Endothelial cell of umbilical vein (primary cell): Measurements from ENCODE around the gene NAALADL1. TPM values are rescaled to one million over a fixed set of nuclear protein-coding genes. Genes with fewer than 3 reads are reported as not detected.

Experiments
- BruUV-seq: library from RNA; stranded (reverse); fragments of 400-500 nt; replicated peaks from 2 replicates; lab custom pipeline; 2021; lab: Mats Ljungman, UMichigan
- CTCF ChIA-PET: fragments of 300-600, 350-600 bp; sonication (Branson Sonifier 250); formaldehyde crosslinking; loops from one replicate; lab custom pipeline; 2021; ENCODE audit warnings: antibody characterized with exemption, inconsistent platforms; lab: Charles Lee
- POLR2A ChIA-PET: fragments of 300-600, 350-600 bp; sonication (Branson Sonifier 250); formaldehyde crosslinking; loops from one replicate; lab custom pipeline; 2021; ENCODE audit warnings: antibody characterized with exemption, inconsistent platforms; lab: Charles Lee
- DNase-seq: peaks from one replicate; pipeline ENCODE4 v3.0.0-alpha.2; 2011; ENCODE audit warnings: low read depth, low spot score
- FAIRE-seq: peaks from 2 replicates; lab custom pipeline; 2011; peaks lifted over from hg19 to GRCh38; lab: Jason Lieb, UNC
- H2AFZ ChIP-seq: 2 replicates; pipeline ENCODE4 v1.6.0; 2012; ENCODE audit warnings: low read depth, low read length, control low read depth, inconsistent platforms
- H3K27ac ChIP-seq: 2 replicates; pipeline ENCODE4 v1.5.1; 2011; ENCODE audit warnings: low read depth, mild to moderate bottlenecking, control low read depth, low read length, moderate library complexity; ENCODE audit not compliant: insufficient read depth
- H3K27me3 ChIP-seq, 2 experiments: 2 replicates each; pipeline versions ENCODE4 v1.6.0 to v1.6.1; 2011; ENCODE audit warnings: low read length in 2 of 2, mixed read lengths in 1 of 2; ENCODE audit not compliant: control insufficient read depth in 2 of 2, insufficient read depth in 2 of 2
- H3K36me3 ChIP-seq, 2 experiments: 2 replicates in 1 of 2; 3 replicates in 1 of 2; pipeline ENCODE4 v1.5.1; 2011; ENCODE audit warnings: low read length in 2 of 2, mild to moderate bottlenecking in 1 of 2, moderate library complexity in 1 of 2; ENCODE audit not compliant: control insufficient read depth in 2 of 2, insufficient read depth in 2 of 2; ENCODE audit errors: extremely low read depth in 1 of 2
- H3K4me1 ChIP-seq: 3 replicates; pipeline ENCODE4 v1.5.1; 2011; ENCODE audit warnings: mild to moderate bottlenecking, low read length; ENCODE audit not compliant: control insufficient read depth, insufficient read depth; ENCODE audit errors: extremely low read depth
- H3K4me2 ChIP-seq: 2 replicates; pipeline ENCODE4 v1.6.1; 2011; ENCODE audit warnings: low read length, control low read depth, mixed read lengths; ENCODE audit not compliant: insufficient read depth
- H3K4me3 ChIP-seq, 3 experiments: fragments of 200-600 bp in 1 of 3; sonication (generic), shearing (Covaris generic) in 1 of 3; replicated peaks in 1 of 3; 2 replicates each; pipeline ENCODE4 v1.5.1; 2011 to 2016; ENCODE audit warnings: control low read depth in 3 of 3, low read length in 3 of 3, mild to moderate bottlenecking in 2 of 3, inconsistent platforms in 1 of 3, low read depth in 1 of 3, moderate library complexity in 1 of 3; ENCODE audit not compliant: insufficient read depth in 1 of 3
- H3K79me2 ChIP-seq: 2 replicates; pipeline ENCODE4 v1.6.0; 2012; ENCODE audit warnings: low read length, inconsistent platforms; ENCODE audit not compliant: control insufficient read depth, insufficient read depth
- H3K9ac ChIP-seq: replicated peaks from 2 replicates; pipeline ENCODE3; 2011; ENCODE audit warnings: low read length, control low read depth; ENCODE audit not compliant: insufficient read depth; ENCODE audit errors: extremely low read depth
- H3K9me1 ChIP-seq: replicated peaks from 3 replicates; pipeline ENCODE4 v1.6.0; 2011; ENCODE audit warnings: mild to moderate bottlenecking, low read length; ENCODE audit not compliant: control insufficient read depth, insufficient read depth; ENCODE audit errors: extremely low read depth
- H3K9me3 ChIP-seq: replicated peaks from 2 replicates; pipeline ENCODE4 v1.5.1; 2012; ENCODE audit warnings: low read length, inconsistent platforms; ENCODE audit not compliant: control insufficient read depth, insufficient read depth
- H4K20me1 ChIP-seq: replicated peaks from 2 replicates; pipeline ENCODE3; 2011; ENCODE audit warnings: mild to moderate bottlenecking, low read length; ENCODE audit not compliant: control insufficient read depth, insufficient read depth; ENCODE audit errors: extremely low read depth
- CTCF ChIP-seq, 2 donors: IDR thresholded peaks; 1 replicate in 1 of 2; 2 replicates in 1 of 2; pipeline ENCODE4 v1.5.1; 2011; ENCODE audit warnings: low read length in 2 of 2, mild to moderate bottlenecking in 2 of 2, moderate library complexity in 2 of 2, control low read depth in 1 of 2, inconsistent platforms in 1 of 2, low read depth in 1 of 2; ENCODE audit not compliant: insufficient read depth in 1 of 2; ENCODE audit errors: extremely low read depth in 1 of 2
- EZH2 ChIP-seq: IDR thresholded peaks from 2 replicates; pipeline ENCODE4 v1.6.1; 2012; ENCODE audit warnings: borderline replicate concordance, low read depth, mild to moderate bottlenecking, moderate library complexity, low read length, inconsistent platforms; ENCODE audit not compliant: severe bottlenecking
- FOS ChIP-seq: IDR thresholded peaks from 2 replicates; pipeline ENCODE4 v1.6.1; 2011; ENCODE audit warnings: mild to moderate bottlenecking, low read length, moderate library complexity, borderline replicate concordance; ENCODE audit not compliant: insufficient read depth
- GATA2 ChIP-seq: IDR thresholded peaks from 2 replicates; pipeline ENCODE4 v1.7.0; 2011; ENCODE audit warnings: low read depth, mild to moderate bottlenecking, moderate library complexity, mixed read lengths, low read length; ENCODE audit not compliant: insufficient read length, insufficient read depth
- JUN ChIP-seq: IDR thresholded peaks from 2 replicates; pipeline ENCODE4 v1.6.1; 2011; ENCODE audit warnings: borderline replicate concordance, low read depth; ENCODE audit not compliant: insufficient read length, insufficient read depth
- MAX ChIP-seq: IDR thresholded peaks from 2 replicates; pipeline ENCODE4 v1.6.1; 2011; ENCODE audit not compliant: insufficient read depth, insufficient read length
- MYC ChIP-seq: IDR thresholded peaks from one replicate; pipeline ENCODE4 v1.6.1; 2011; ENCODE audit warnings: mild to moderate bottlenecking, low read depth, low read length
- POLR2A ChIP-seq: IDR thresholded peaks from 2 replicates; pipeline ENCODE4 v1.6.1; 2012; ENCODE audit warnings: low read depth, mild to moderate bottlenecking, control low read depth, low read length
- POLR2AphosphoS5 ChIP-seq: IDR thresholded peaks from 2 replicates; pipeline ENCODE4 v1.6.1; 2012; ENCODE audit warnings: low read depth, mild to moderate bottlenecking, control low read depth, low read length, moderate library complexity; ENCODE audit not compliant: insufficient read depth
- dilution Hi-C: fragments of 300-500 bp; cut with MboI; formaldehyde crosslinking; loops from one replicate; pipeline ENCODE4 v1.15.0; 2019; ENCODE audit warnings: low sequenced_read_pairs; ENCODE audit not compliant: extremely low pct_ligation_motif_present
- intact Hi-C: fragments of 100-400 bp; cut with micrococcal nuclease; formaldehyde crosslinking; loops from one replicate; pipeline ENCODE4 v1.10.0; 2022
- polyA plus RNA-seq, 4 experiments: library from polyadenylated mRNA; depleted of rRNA in 3 of 4; stranded (reverse) in 3 of 4; unstranded in 1 of 4; fragments of >200 nt; gene quantifications; 2 replicates each; pipeline versions ENCODE4 v1.2.1 to v1.2.3, GENCODE V29; 2011 to 2012; ENCODE audit warnings: missing spikeins in 1 of 4
- total RNA-seq: library from RNA; stranded (reverse); gene quantifications from 2 replicates; pipeline ENCODE4 v1.2.3, GENCODE V29; 2021

The NAALADL1 gene
- total and polyA plus RNA-seq, 2 donors (not counting 3 experiments of a cell fraction or from before 2014, with no cell fraction given) = 6.8 to 13.9 TPM

DNA sequence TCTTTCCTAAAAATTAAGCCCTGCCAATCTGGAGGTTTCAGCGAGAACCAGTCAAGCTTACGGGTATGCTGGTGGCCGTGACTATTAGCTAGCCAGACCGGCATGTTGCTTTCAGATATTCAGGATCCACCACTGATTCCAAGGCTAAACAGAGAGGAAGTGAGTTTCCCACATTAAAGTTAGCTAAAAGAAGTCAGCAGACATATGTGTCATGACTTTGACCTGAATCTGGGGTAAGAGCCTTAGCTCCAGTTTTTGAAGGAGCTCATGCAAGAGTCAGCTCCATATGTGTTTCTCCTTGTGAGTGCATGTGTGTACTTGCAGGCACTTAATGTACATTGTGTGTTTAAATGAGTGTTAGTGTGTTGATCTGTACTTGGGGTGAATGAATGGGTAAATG, 27.1 kb upstream of the NAALADL1 start:
- H3K9ac ChIP-seq = no peak overlapping the region
- no peaks in the 10 kb centered on the region for H3K9me3 ChIP-seq
- H3K9me1 ChIP-seq = no peaks in the 10 kb centered on the region
- ChIA-PET POLR2A (interaction anchor here (0.6 to 2.0 kb wide), 2 partner anchors 16 to 37 kb away, joined by 4 to 6 read pairs; partner anchors contain the start of genes FAU and MRPL49), CTCF (no interaction called here)
- no peak overlapping the region for H3K27ac ChIP-seq
- H3K4me3 ChIP-seq = no peak overlapping the region
- DNase-seq (no peak), FAIRE-seq (no peak)
- no TSS peak for BruUV-seq
- no peak for TF ChIP-seq CTCF (IDR thresholded peaks at IDR 0.05; ENCODE audit: extremely low read depth in 1 of 2, insufficient read depth in 1 of 2, low read depth in 1 of 2, low read length in 2 of 2)
- TF ChIP-seq JUN = no peak
- no peak for TF ChIP-seq MYC
- TF ChIP-seq POLR2AphosphoS5 = no peak
- TF ChIP-seq EZH2 = no peak
- no peak for TF ChIP-seq POLR2A
- no peak for TF ChIP-seq FOS
- TF ChIP-seq MAX = no peak
- TF ChIP-seq GATA2 = no peak
- no peaks in the 10 kb centered on the region for H3K27me3 ChIP-seq
- H4K20me1 ChIP-seq = no peaks in the 10 kb centered on the region
- intact Hi-C loops (loop anchor here (2.0 kb wide), 1 partner anchor 25 kb away; the partner anchor contains the start of gene TM7SF2), dilution Hi-C loops (no loop called here)
- H3K79me2 ChIP-seq = peaks cover 34% of the 10 kb centered on the region
- H3K36me3 ChIP-seq = peaks cover 5 to 28% of the 10 kb centered on the region in 2 experiments
- no peak overlapping the region for H2AFZ ChIP-seq
- H3K4me2 ChIP-seq = no peak overlapping the region
- H3K4me1 ChIP-seq = peaks cover 17% of the 10 kb centered on the region
